OCI-LY1 (cell line): ENCODE measurements around the gene NAA35.
A peak's percentile ranks its signal among the peaks of the same experiment; 100 is the strongest.

Experiments
- H2AFZ ChIP-seq: fragments of 200-600 bp; sonication (generic), shearing (Covaris generic); 2 replicates; pipeline ENCODE4 v1.6.0; 2014; ENCODE audit warnings: antibody characterized with exemption, mild to moderate bottlenecking, low read length
- H3F3A ChIP-seq: fragments of 200-600 bp; sonication (generic), shearing (Covaris generic); 2 replicates; pipeline ENCODE4 v1.6.0; 2014; ENCODE audit warnings: mild to moderate bottlenecking, antibody characterized with exemption, low read length, moderate library complexity; ENCODE audit not compliant: insufficient read depth
- H3K27ac ChIP-seq: fragments of 200-600 bp; sonication (generic); 2 replicates; pipeline ENCODE4 v1.5.1; 2014; ENCODE audit warnings: low read length, mixed run types, mild to moderate bottlenecking, low read depth; ENCODE audit not compliant: poor library complexity, severe bottlenecking
- H3K27me3 ChIP-seq: fragments of 200-600 bp; sonication (generic); 2 replicates; pipeline ENCODE4 v1.6.0; 2014; ENCODE audit warnings: antibody characterized with exemption, mild to moderate bottlenecking, low read length, moderate library complexity; ENCODE audit not compliant: insufficient read depth
- H3K36me3 ChIP-seq: fragments of 200-600 bp; sonication (generic); 2 replicates; pipeline ENCODE4 v1.6.1; 2014; ENCODE audit warnings: mild to moderate bottlenecking, antibody characterized with exemption, low read length, moderate library complexity, mixed read lengths; ENCODE audit not compliant: insufficient read depth
- H3K4me1 ChIP-seq: fragments of 200-600 bp; sonication (generic); 2 replicates; pipeline ENCODE4 v1.5.1; 2014; ENCODE audit warnings: mild to moderate bottlenecking, low read length, moderate library complexity; ENCODE audit not compliant: insufficient read depth, severe bottlenecking
- H3K4me2 ChIP-seq: fragments of 200-600 bp; sonication (generic), shearing (Covaris generic); 2 replicates; pipeline ENCODE4 v1.6.1; 2014; ENCODE audit warnings: low read length
- H3K4me3 ChIP-seq: fragments of 200-600 bp; sonication (generic); 2 replicates; pipeline ENCODE4 v1.5.1; 2014; ENCODE audit warnings: low read length, low read depth, mild to moderate bottlenecking, mixed read lengths; ENCODE audit not compliant: poor library complexity, severe bottlenecking
- H3K79me2 ChIP-seq: fragments of 200-600 bp; shearing (Covaris generic); 2 replicates; pipeline ENCODE4 v1.6.1; 2016; ENCODE audit warnings: mixed run types, low read length, mixed read lengths; ENCODE audit not compliant: insufficient read depth
- H3K9ac ChIP-seq: fragments of 200-600 bp; sonication (generic), shearing (Covaris generic); 2 replicates; pipeline ENCODE4 v1.6.1; 2014; ENCODE audit warnings: mild to moderate bottlenecking, low read length, mixed read lengths
- H3K9me2 ChIP-seq: fragments of 200-600 bp; sonication (generic), shearing (Covaris generic); 2 replicates; pipeline ENCODE4 v1.6.1; 2014; ENCODE audit warnings: low read depth, mild to moderate bottlenecking, low read length, mixed read lengths
- H3K9me3 ChIP-seq: fragments of 200-600 bp; shearing (Covaris generic); 2 replicates; pipeline ENCODE4 v1.6.1; 2014; ENCODE audit warnings: low read length, mixed read lengths
- H4K20me1 ChIP-seq: fragments of 200-600 bp; sonication (generic), shearing (Covaris generic); 2 replicates; pipeline ENCODE4 v1.6.0; 2016; ENCODE audit warnings: mild to moderate bottlenecking, low read length; ENCODE audit not compliant: insufficient read depth
- EZH2 ChIP-seq: fragments of 200-600 bp; sonication (generic), shearing (Covaris generic); IDR thresholded peaks from 2 replicates; pipeline ENCODE4 v1.8.0; 2017; ENCODE audit warnings: borderline replicate concordance, mixed run types, mild to moderate bottlenecking, antibody characterized with exemption, low read length, moderate library complexity, mixed read lengths
- TF ChIP-seq, protein P1 (sequence below): fragments of 200-600 bp; sonication (generic), shearing (Covaris generic); IDR thresholded peaks from 2 replicates; pipeline ENCODE4 v1.5.1; 2017; ENCODE audit warnings: mild to moderate bottlenecking, antibody characterized with exemption, low read length, moderate library complexity, mixed read lengths

NAA35 gene

GRCh38 chr9:85942913-85943709, 2.2 kb downstream of the NAA35 start:
- Histone ChIP-seq H3K9me2 (no peaks in the 10 kb centered on the region), H3K4me3 (no peak overlapping the region), H3K27me3 (no peaks in the 10 kb centered on the region), H3K36me3 (peaks cover 42% of the 10 kb centered on the region), H3K9ac (no peak overlapping the region; the same call in 1 of the 2 replicates), H2AFZ (no peak overlapping the region), H4K20me1 (no peaks in the 10 kb centered on the region), H3K9me3 (no peaks in the 10 kb centered on the region), H3K79me2 (0 out of 2 replicates have a peak, but pooled peaks cover under 1% of the 10 kb centered on the region), H3K4me1 (peaks cover 27% of the 10 kb centered on the region), H3K4me2 (peak overlapping the region; percentile 97; the same call in 1 of the 2 replicates), H3K27ac (no peak overlapping the region), H3F3A (no peaks in the 10 kb centered on the region)
- no peak for TF ChIP-seq EZH2

- no peak overlapping the region for H3K4me3 ChIP-seq
- H3K27ac ChIP-seq: no peak overlapping the region
- H3K4me2 ChIP-seq: no peak overlapping the region; the same call in 1 of the 2 replicates
- H2AFZ ChIP-seq: no peak overlapping the region
- no peaks in the 10 kb centered on the region for H3K9me2 ChIP-seq
- no peaks in the 10 kb centered on the region for H3F3A ChIP-seq
- no peak for TF ChIP-seq EZH2
- TF ChIP-seq, protein P1, sequence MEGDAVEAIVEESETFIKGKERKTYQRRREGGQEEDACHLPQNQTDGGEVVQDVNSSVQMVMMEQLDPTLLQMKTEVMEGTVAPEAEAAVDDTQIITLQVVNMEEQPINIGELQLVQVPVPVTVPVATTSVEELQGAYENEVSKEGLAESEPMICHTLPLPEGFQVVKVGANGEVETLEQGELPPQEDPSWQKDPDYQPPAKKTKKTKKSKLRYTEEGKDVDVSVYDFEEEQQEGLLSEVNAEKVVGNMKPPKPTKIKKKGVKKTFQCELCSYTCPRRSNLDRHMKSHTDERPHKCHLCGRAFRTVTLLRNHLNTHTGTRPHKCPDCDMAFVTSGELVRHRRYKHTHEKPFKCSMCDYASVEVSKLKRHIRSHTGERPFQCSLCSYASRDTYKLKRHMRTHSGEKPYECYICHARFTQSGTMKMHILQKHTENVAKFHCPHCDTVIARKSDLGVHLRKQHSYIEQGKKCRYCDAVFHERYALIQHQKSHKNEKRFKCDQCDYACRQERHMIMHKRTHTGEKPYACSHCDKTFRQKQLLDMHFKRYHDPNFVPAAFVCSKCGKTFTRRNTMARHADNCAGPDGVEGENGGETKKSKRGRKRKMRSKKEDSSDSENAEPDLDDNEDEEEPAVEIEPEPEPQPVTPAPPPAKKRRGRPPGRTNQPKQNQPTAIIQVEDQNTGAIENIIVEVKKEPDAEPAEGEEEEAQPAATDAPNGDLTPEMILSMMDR: no peak
- H4K20me1 ChIP-seq: no peaks in the 10 kb centered on the region
- no peak overlapping the region for H3K9ac ChIP-seq
- peaks cover 50% of the 10 kb centered on the region for H3K36me3 ChIP-seq
- no peaks in the 10 kb centered on the region for H3K9me3 ChIP-seq
- H3K4me1 ChIP-seq: peaks cover 27% of the 10 kb centered on the region
- 0 out of 2 replicates have a peak, but pooled peaks cover 5% of the 10 kb centered on the region for H3K79me2 ChIP-seq
- H3K27me3 ChIP-seq: no peaks in the 10 kb centered on the region
Observed at GRCh38 chr9:85943757-85944430, 2.9 kb downstream of the NAA35 start.

DNA sequence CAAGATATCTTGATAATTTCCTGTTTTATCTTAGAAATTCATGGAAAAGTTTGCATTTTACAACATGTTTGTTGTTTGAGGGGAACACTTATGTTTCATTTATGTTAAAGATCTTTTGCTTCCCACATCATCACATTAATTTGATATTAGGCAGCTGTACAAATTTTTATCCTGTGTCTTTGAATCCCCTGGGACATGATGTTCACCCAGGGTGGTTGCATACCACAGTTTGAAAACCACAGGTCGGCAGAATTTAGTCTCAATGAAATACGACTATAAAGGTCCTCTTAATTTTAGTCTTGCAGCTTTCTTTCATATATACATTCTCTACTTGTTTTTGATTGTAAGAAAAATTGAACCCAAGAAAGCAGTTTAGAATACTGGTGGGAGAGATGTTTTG, 3.7 kb downstream of the NAA35 start:
- Histone ChIP-seq H3K9me3 (no peaks in the 10 kb centered on the region), H3K9me2 (no peaks in the 10 kb centered on the region), H3K4me3 (no peak overlapping the region), H3K79me2 (0 out of 2 replicates have a peak, but pooled peaks cover 5% of the 10 kb centered on the region), H3K4me2 (no peak overlapping the region; the same call in 1 of the 2 replicates), H3K9ac (no peak overlapping the region), H3K27ac (no peak overlapping the region), H2AFZ (no peak overlapping the region), H3K4me1 (peaks cover 27% of the 10 kb centered on the region), H3F3A (no peaks in the 10 kb centered on the region), H3K36me3 (peaks cover 52% of the 10 kb centered on the region), H3K27me3 (no peaks in the 10 kb centered on the region), H4K20me1 (no peaks in the 10 kb centered on the region)
- TF ChIP-seq, protein P1: no peak
- TF ChIP-seq EZH2: no peak
